SK-N-SH (cell line): ENCODE data around the gene ATP5F1E.

Source experiments
- CHD2 ChIP-seq: fragments of 150-350 bp; IDR thresholded peaks from 2 replicates; pipeline ENCODE4 v1.6.1; 2018; ENCODE audit warnings: low read length; ENCODE audit not compliant: partially characterized antibody
- ELF1 ChIP-seq: IDR thresholded peaks from 2 replicates; pipeline ENCODE4 v1.4.0; 2012
- EP300 ChIP-seq, 2 experiments: IDR thresholded peaks; 2 replicates each; pipeline versions ENCODE4 v1.4.0 to v1.6.1; 2012; ENCODE audit warnings: borderline replicate concordance in 1 of 2, low read depth in 1 of 2, low read length in 1 of 2
- EZH2phosphoT487 ChIP-seq: fragments of 200-600 bp; sonication (generic); IDR thresholded peaks from 2 replicates; pipeline ENCODE4 v1.6.1; 2017; ENCODE audit warnings: low read depth, mixed run types, mild to moderate bottlenecking, antibody characterized with exemption, moderate library complexity, borderline replicate concordance
- FOXM1 ChIP-seq: IDR thresholded peaks from 2 replicates; pipeline ENCODE4 v1.4.0; 2012; ENCODE audit warnings: low read depth, mild to moderate bottlenecking
- POLR2AphosphoS5 ChIP-seq: IDR thresholded peaks from 2 replicates; pipeline ENCODE4 v1.6.1; 2012; ENCODE audit warnings: low read depth, low read length
- RFX5 ChIP-seq: IDR thresholded peaks from 2 replicates; pipeline ENCODE4 v1.6.1; 2012; ENCODE audit warnings: mild to moderate bottlenecking, improper control_type of control experiment, low read length
- SMC3 ChIP-seq: IDR thresholded peaks from 2 replicates; pipeline ENCODE4 v1.6.1; 2012; ENCODE audit warnings: low read depth, low read length, improper control_type of control experiment
- TAF1 ChIP-seq: IDR thresholded peaks from 2 replicates; pipeline ENCODE4 v1.6.1; 2012; ENCODE audit warnings: low read depth, mild to moderate bottlenecking, low read length, moderate library complexity, borderline replicate concordance
- TEAD4 ChIP-seq: IDR thresholded peaks from 2 replicates; pipeline ENCODE4 v1.4.0; 2012; ENCODE audit warnings: mild to moderate bottlenecking, borderline replicate concordance; ENCODE audit not compliant: insufficient read depth
- YY1 ChIP-seq: IDR thresholded peaks from 2 replicates; pipeline ENCODE4 v1.4.0; 2012; ENCODE audit warnings: low read depth, mild to moderate bottlenecking
- TF ChIP-seq, protein P1 (sequence below): fragments of 200-600 bp; sonication (generic); IDR thresholded peaks from 2 replicates; pipeline ENCODE4 v1.6.1; 2017; ENCODE audit warnings: antibody characterized with exemption, mild to moderate bottlenecking, moderate library complexity
- TF ChIP-seq, protein P2 (sequence below): fragments of 150-350 bp; IDR thresholded peaks from 2 replicates; pipeline ENCODE4 v1.6.1; 2017; ENCODE audit warnings: antibody characterized with exemption, low read length, low read depth, borderline replicate concordance
- TF ChIP-seq, protein P3 (sequence below): IDR thresholded peaks from 2 replicates; pipeline ENCODE4 v1.6.1; 2012; ENCODE audit warnings: mild to moderate bottlenecking, low read depth, low read length, moderate library complexity

DNA sequence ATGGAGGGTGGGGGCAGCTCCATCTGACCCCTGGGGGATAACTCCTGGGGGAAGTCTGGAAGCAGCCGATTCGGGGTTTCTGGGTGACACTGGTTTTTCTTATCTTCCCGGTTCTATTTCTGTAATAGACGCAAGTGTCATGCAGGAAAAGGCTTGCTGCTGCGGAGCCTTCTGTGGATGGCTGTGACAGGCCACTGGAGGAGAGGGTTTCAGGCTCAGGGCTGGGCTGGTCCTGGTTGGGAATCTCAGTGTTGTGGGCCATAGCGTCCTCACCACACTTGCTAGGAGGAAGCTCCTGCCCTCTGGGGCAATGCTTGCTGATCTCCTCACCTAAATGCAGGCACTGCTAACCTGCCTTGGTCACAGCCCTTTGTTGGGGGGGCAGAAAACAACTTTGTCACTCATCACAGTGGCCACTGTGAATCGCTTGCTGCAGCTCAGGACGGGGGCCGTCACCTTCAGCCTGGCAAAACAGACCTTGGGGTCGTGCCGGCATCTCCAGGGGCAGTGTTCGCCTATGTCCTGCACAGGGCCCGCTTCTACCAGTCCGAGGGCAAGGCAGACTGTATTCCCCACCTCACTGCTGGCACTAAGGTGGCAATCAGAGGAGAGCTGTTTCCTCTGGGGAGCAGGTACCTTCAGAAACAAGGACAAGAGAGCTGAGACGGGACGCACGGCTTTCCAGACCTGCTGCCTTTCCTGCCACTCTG lies 17.3 kb downstream of the ATP5F1E start:
- TF ChIP-seq RFX5 (no peak), POLR2AphosphoS5 (no peak), EZH2phosphoT487 (no peak), ELF1 (no peak), SMC3 (no peak), YY1 (no peak), TAF1 (no peak), CHD2 (no peak), EP300 (IDR thresholded peaks at IDR 0.05; ENCODE audit: borderline replicate concordance in 1 of 2, low read depth in 1 of 2, low read length in 1 of 2) (no peak), FOXM1 (no peak), TEAD4 (no peak)
- TF ChIP-seq, protein P1, sequence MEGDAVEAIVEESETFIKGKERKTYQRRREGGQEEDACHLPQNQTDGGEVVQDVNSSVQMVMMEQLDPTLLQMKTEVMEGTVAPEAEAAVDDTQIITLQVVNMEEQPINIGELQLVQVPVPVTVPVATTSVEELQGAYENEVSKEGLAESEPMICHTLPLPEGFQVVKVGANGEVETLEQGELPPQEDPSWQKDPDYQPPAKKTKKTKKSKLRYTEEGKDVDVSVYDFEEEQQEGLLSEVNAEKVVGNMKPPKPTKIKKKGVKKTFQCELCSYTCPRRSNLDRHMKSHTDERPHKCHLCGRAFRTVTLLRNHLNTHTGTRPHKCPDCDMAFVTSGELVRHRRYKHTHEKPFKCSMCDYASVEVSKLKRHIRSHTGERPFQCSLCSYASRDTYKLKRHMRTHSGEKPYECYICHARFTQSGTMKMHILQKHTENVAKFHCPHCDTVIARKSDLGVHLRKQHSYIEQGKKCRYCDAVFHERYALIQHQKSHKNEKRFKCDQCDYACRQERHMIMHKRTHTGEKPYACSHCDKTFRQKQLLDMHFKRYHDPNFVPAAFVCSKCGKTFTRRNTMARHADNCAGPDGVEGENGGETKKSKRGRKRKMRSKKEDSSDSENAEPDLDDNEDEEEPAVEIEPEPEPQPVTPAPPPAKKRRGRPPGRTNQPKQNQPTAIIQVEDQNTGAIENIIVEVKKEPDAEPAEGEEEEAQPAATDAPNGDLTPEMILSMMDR: no peak
- TF ChIP-seq, protein P2, sequence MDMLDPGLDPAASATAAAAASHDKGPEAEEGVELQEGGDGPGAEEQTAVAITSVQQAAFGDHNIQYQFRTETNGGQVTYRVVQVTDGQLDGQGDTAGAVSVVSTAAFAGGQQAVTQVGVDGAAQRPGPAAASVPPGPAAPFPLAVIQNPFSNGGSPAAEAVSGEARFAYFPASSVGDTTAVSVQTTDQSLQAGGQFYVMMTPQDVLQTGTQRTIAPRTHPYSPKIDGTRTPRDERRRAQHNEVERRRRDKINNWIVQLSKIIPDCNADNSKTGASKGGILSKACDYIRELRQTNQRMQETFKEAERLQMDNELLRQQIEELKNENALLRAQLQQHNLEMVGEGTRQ: no peak
- TF ChIP-seq, protein P3, sequence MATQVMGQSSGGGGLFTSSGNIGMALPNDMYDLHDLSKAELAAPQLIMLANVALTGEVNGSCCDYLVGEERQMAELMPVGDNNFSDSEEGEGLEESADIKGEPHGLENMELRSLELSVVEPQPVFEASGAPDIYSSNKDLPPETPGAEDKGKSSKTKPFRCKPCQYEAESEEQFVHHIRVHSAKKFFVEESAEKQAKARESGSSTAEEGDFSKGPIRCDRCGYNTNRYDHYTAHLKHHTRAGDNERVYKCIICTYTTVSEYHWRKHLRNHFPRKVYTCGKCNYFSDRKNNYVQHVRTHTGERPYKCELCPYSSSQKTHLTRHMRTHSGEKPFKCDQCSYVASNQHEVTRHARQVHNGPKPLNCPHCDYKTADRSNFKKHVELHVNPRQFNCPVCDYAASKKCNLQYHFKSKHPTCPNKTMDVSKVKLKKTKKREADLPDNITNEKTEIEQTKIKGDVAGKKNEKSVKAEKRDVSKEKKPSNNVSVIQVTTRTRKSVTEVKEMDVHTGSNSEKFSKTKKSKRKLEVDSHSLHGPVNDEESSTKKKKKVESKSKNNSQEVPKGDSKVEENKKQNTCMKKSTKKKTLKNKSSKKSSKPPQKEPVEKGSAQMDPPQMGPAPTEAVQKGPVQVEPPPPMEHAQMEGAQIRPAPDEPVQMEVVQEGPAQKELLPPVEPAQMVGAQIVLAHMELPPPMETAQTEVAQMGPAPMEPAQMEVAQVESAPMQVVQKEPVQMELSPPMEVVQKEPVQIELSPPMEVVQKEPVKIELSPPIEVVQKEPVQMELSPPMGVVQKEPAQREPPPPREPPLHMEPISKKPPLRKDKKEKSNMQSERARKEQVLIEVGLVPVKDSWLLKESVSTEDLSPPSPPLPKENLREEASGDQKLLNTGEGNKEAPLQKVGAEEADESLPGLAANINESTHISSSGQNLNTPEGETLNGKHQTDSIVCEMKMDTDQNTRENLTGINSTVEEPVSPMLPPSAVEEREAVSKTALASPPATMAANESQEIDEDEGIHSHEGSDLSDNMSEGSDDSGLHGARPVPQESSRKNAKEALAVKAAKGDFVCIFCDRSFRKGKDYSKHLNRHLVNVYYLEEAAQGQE: no peak
